ENCODE measurements around the gene SLC25A39.

DNA sequence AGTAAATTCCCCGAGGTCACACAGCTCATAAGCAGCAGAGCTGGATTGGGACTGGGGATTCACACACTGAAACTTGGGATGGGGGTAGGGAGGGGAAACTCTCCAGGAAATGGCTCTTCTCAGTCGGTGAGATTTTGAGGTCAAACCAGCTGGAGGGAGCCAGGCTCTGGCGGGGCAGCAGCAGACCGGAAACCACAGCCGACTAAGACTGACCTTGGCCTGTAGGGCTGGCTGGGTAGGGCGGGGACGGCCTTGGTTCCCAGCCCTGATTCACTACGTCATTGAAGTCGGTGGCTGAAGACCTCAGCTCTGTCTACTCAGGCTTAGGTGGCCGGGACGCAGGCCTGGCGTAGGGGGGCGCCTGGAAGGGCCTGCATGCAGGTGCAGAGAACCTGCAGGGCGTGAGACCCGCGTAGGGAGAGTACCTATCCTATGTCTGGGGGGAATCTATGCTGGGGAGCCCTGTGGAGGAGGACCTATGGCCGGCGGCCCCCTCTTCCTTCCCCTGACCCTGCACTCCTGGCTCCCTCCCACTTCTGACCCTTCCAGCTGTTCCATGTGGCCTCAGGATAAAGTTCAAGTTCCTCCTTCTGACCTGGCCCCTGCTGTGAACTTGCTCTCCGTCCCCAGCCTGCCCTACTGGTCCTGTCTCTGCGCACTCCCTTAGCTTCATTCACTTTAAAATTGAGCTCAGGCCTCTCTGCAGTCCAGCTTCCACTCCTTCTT is 44.8 kb downstream of the SLC25A39 start:
- TF ChIP-seq, protein P1, sequence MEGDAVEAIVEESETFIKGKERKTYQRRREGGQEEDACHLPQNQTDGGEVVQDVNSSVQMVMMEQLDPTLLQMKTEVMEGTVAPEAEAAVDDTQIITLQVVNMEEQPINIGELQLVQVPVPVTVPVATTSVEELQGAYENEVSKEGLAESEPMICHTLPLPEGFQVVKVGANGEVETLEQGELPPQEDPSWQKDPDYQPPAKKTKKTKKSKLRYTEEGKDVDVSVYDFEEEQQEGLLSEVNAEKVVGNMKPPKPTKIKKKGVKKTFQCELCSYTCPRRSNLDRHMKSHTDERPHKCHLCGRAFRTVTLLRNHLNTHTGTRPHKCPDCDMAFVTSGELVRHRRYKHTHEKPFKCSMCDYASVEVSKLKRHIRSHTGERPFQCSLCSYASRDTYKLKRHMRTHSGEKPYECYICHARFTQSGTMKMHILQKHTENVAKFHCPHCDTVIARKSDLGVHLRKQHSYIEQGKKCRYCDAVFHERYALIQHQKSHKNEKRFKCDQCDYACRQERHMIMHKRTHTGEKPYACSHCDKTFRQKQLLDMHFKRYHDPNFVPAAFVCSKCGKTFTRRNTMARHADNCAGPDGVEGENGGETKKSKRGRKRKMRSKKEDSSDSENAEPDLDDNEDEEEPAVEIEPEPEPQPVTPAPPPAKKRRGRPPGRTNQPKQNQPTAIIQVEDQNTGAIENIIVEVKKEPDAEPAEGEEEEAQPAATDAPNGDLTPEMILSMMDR (conservative IDR thresholded peaks at IDR 0.05) = no peak
- no peak for TF ChIP-seq EZH2 (IDR thresholded peaks at IDR 0.05; ENCODE audit: low read depth)

All from PC-9 (cell line).